ENCODE measurements around the gene RABGAP1L.
"Not testable (repeated sequence)": the region's sequence is repeated elsewhere in the genome, so short reads cannot be mapped to it uniquely, and the experiment has no call there.

Gene RABGAP1L

GRCh38 chr1:174297351-174297750 is 138.0 kb downstream of the RABGAP1L start:
- no peak for DNase-seq (ENCODE audit: low spot score)

GRCh38 chr1:174301295-174302077 is 142.2 kb downstream of the RABGAP1L start:
- DNase-seq (ENCODE audit: low spot score) = no peak

- DNase-seq (ENCODE audit: low spot score) = no peak
Measured at GRCh38 chr1:174308604-174309003, 149.3 kb downstream of the RABGAP1L start.

- no peak for DNase-seq (ENCODE audit: low spot score)
Measured at GRCh38 chr1:174309490-174309889, 150.2 kb downstream of the RABGAP1L start.

GRCh38 chr1:174314433-174314832 is 155.1 kb downstream of the RABGAP1L start:
- DNase-seq (ENCODE audit: low spot score) = no peak

- no peak for DNase-seq (ENCODE audit: low spot score)
Measured at GRCh38 chr1:174315239-174315638, 155.9 kb downstream of the RABGAP1L start.

- DNase-seq (ENCODE audit: low spot score) = not testable (repeated sequence)
Measured at GRCh38 chr1:174320897-174321296, 161.6 kb downstream of the RABGAP1L start.

- no peak for DNase-seq (ENCODE audit: low spot score)
Measured at GRCh38 chr1:174322202-174322862, 163.0 kb downstream of the RABGAP1L start.

- no peak for DNase-seq (ENCODE audit: low spot score)
Measured at GRCh38 chr1:174324493-174324892, 165.2 kb downstream of the RABGAP1L start.

- no peak for DNase-seq (ENCODE audit: low spot score)
Measured at GRCh38 chr1:174324939-174325338, 165.6 kb downstream of the RABGAP1L start.

- no peak for DNase-seq (ENCODE audit: low spot score)
Measured at GRCh38 chr1:174326278-174326677, 167.0 kb downstream of the RABGAP1L start.

GRCh38 chr1:174333437-174333836 is 174.1 kb downstream of the RABGAP1L start:
- DNase-seq (ENCODE audit: low spot score) = no peak

GRCh38 chr1:174337000-174337681 is 177.8 kb downstream of the RABGAP1L start:
- no peak for DNase-seq (ENCODE audit: low spot score)

GRCh38 chr1:174340404-174340803 is 181.1 kb downstream of the RABGAP1L start:
- DNase-seq (ENCODE audit: low spot score) = not testable (repeated sequence)

GRCh38 chr1:174344162-174344561 is 184.8 kb downstream of the RABGAP1L start:
- DNase-seq (ENCODE audit: low spot score) = no peak

GRCh38 chr1:174352117-174352516 is 192.8 kb downstream of the RABGAP1L start:
- DNase-seq (ENCODE audit: low spot score) = no peak

- no peak for DNase-seq (ENCODE audit: low spot score)
Measured at GRCh38 chr1:174352883-174353608, 193.7 kb downstream of the RABGAP1L start.

GRCh38 chr1:174358344-174358743 is 199.0 kb downstream of the RABGAP1L start:
- DNase-seq (ENCODE audit: low spot score) = no peak

- no peak for DNase-seq (ENCODE audit: low spot score)
Measured at GRCh38 chr1:174358786-174359453, 199.6 kb downstream of the RABGAP1L start.

GRCh38 chr1:174359454-174359805 is 200.1 kb downstream of the RABGAP1L start:
- DNase-seq (ENCODE audit: low spot score) = no peak

GRCh38 chr1:174364996-174365736 is 205.8 kb downstream of the RABGAP1L start:
- no peak for DNase-seq (ENCODE audit: low spot score)
